Small intestine (tissue), 7 donors: ENCODE measurements around the gene BMAL1. TPM values are rescaled to one million over a fixed set of nuclear protein-coding genes. Genes with fewer than 3 reads are reported as not detected.
A peak's percentile ranks its signal among the peaks of the same experiment; 100 is the strongest.
"Not testable (repeated sequence)": the region's sequence is repeated elsewhere in the genome, so short reads cannot be mapped to it uniquely, and the experiment has no call there.

Source experiments
- DNase-seq, 2 donors: peaks; one replicate each; pipeline versions ENCODE4 v3.0.0 to v3.0.0-alpha.2; 2013
- FAIRE-seq: peaks from 2 replicates; lab custom pipeline; 2012; peaks lifted over from hg19 to GRCh38; lab: Jason Lieb, UNC
- H3K27ac ChIP-seq, 3 donors: one replicate each; pipeline ENCODE4 v1.5.1; 2013; ENCODE audit warnings: low read length in 2 of 3, mild to moderate bottlenecking in 2 of 3, control low read depth in 1 of 3, inconsistent platforms in 1 of 3, low read depth in 1 of 3, moderate library complexity in 1 of 3
- H3K27me3 ChIP-seq, 3 donors: one replicate each; pipeline ENCODE4 v1.6.1; 2013; ENCODE audit warnings: low read length in 3 of 3, inconsistent platforms in 1 of 3; ENCODE audit not compliant: control insufficient read depth in 3 of 3, insufficient read depth in 3 of 3
- H3K36me3 ChIP-seq, 3 donors: one replicate each; pipeline ENCODE4 v1.6.1; 2013; ENCODE audit warnings: low read length in 3 of 3, inconsistent platforms in 1 of 3, low read depth in 1 of 3, mild to moderate bottlenecking in 1 of 3, moderate library complexity in 1 of 3; ENCODE audit not compliant: control insufficient read depth in 3 of 3, insufficient read depth in 2 of 3
- H3K4me1 ChIP-seq, 3 donors: one replicate each; pipeline ENCODE4 v1.6.1; 2013; ENCODE audit warnings: low read length in 2 of 3, inconsistent platforms in 1 of 3, low read depth in 1 of 3, mild to moderate bottlenecking in 1 of 3, moderate library complexity in 1 of 3; ENCODE audit not compliant: control insufficient read depth in 3 of 3, insufficient read depth in 2 of 3
- H3K4me3 ChIP-seq, 3 donors: one replicate each; pipeline ENCODE4 v1.5.1; 2013; ENCODE audit warnings: low read length in 3 of 3, control low read depth in 1 of 3, inconsistent platforms in 1 of 3, low read depth in 1 of 3, mild to moderate bottlenecking in 1 of 3, moderate library complexity in 1 of 3
- H3K9me3 ChIP-seq, 2 donors: one replicate each; pipeline ENCODE4 v1.6.1; 2013; ENCODE audit warnings: low read depth in 1 of 2, low read length in 1 of 2; ENCODE audit not compliant: control insufficient read depth in 2 of 2, insufficient read depth in 1 of 2
- WGBS, 3 donors: extraction: QIAGEN DNeasy Blood & Tissue Kit; methylation state at CpG; one replicate each; pipeline ENCODE4 v1.1.7; 2013; 5-methylcytosine and 5-hydroxymethylcytosine counted together
- polyA plus RNA-seq, 4 donors: library from polyadenylated mRNA; stranded (reverse) in 3 of 4; unstranded in 1 of 4; fragments of 200-250 nt in 3 of 4; fragments of 120-200 nt in 1 of 4; gene quantifications; one replicate each; pipeline versions ENCODE4 v1.2.1 to v1.2.3, GENCODE V29; 2013
- donor health status: healthy with polysubstance abuse.
- donor health status: control.
- donor health status: control.
- donor health status: Bipolar disorder and iron deficiency.
- donor health status: healthy.

BMAL1 gene
- polyA plus RNA-seq, 4 donors = 4.6 to 18.3 (median 10.0) TPM

DNA sequence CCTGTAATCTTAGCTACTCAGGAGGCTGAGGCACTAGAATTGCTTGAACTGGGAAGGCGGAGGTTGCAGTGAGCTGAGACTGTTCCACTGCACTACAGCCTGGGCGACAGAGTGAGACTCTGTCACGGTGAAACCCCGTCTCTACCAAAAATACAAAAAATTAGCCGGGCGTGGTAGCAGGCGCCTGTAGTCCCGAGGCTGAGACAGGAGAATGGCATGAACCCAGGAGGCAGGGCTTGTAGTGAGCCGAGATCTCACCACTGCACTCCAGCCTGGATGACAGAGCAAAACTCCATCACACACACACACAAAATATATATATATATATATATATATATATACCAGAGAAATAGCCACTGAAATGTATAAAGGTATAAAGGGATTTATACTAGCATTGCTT is 19.5 kb upstream of the BMAL1 start:
- not testable (repeated sequence) for H3K4me3 ChIP-seq, H3K36me3 ChIP-seq, FAIRE-seq, H3K27me3 ChIP-seq, DNase-seq, H3K9me3 ChIP-seq, H3K27ac ChIP-seq
- WGBS, 3 donors = 88 to 95% (median 90%) methylated on average over 9 of the region's 9 CpGs
- H3K4me1 ChIP-seq = peaks cover 2 to 10% (median 8%) of the 10 kb centered on the region in 3 donors

DNA sequence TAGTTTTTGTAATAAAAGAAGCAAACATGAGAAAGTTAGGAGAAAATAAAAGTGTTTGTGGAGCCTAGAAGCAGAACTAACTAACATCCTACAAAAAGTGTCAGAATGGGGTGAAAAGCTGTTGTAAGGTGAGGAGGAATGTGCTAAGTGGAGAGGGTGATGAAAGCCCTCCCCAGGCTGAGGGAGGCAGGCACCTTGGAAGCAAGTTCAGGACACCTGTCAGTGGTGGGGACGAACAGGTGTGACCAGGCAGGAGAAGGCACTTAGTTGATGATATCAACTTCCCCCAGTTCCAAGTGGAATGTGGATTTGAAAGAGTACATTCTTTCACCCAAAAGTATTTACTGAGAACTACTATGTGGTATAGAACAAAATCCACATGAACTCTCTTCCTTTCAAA is 18.7 kb upstream of the BMAL1 start:
- H3K4me3 ChIP-seq = no peak overlapping the region
- DNase-seq (no peak), FAIRE-seq (no peak)
- peaks cover 0 to under 1% (median 0%) of the 10 kb centered on the region in 3 donors for H3K27me3 ChIP-seq
- H3K4me1 ChIP-seq = peaks cover 2 to 10% (median 8%) of the 10 kb centered on the region in 3 donors
- H3K9me3 ChIP-seq = no peaks in the 10 kb centered on the region
- whole genome bisulfite sequencing, 3 donors = 10 to 27% (median 26%) methylated on average over 1 of the region's 1 CpG
- no peak overlapping the region for H3K27ac ChIP-seq
- H3K36me3 ChIP-seq = no peaks in the 10 kb centered on the region

DNA sequence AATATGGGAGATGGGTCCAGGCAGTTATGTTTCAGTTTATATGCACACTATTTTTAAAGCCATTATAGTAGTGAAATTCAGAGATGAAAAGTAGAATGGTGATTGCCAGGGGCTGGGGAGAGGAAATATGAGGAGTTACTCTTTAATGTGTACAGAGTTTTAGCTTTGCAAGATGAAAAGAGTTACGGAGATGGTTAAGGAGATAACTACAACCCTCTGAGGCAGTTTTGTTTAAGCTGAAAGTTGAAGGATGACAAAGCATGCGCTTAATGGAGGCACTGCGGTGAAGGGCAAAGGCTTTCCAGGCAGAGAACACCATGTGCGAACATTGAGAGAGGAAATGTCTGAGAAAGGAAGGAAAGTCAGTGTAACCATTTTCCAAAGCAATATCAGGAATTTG is 18.2 kb upstream of the BMAL1 start:
- Histone ChIP-seq H3K27me3 (peaks cover 0 to 6% (median 0%) of the 10 kb centered on the region in 3 donors), H3K36me3 (no peaks in the 10 kb centered on the region), H3K4me1 (peaks cover 2 to 10% (median 8%) of the 10 kb centered on the region in 3 donors), H3K4me3 (no peak overlapping the region), H3K9me3 (no peaks in the 10 kb centered on the region), H3K27ac (no peak overlapping the region)
- DNase-seq = no peak
- WGBS, 3 donors = 18 to 62% (median 45%) methylated on average over 4 of the region's 4 CpGs
- no peak for FAIRE-seq

DNA sequence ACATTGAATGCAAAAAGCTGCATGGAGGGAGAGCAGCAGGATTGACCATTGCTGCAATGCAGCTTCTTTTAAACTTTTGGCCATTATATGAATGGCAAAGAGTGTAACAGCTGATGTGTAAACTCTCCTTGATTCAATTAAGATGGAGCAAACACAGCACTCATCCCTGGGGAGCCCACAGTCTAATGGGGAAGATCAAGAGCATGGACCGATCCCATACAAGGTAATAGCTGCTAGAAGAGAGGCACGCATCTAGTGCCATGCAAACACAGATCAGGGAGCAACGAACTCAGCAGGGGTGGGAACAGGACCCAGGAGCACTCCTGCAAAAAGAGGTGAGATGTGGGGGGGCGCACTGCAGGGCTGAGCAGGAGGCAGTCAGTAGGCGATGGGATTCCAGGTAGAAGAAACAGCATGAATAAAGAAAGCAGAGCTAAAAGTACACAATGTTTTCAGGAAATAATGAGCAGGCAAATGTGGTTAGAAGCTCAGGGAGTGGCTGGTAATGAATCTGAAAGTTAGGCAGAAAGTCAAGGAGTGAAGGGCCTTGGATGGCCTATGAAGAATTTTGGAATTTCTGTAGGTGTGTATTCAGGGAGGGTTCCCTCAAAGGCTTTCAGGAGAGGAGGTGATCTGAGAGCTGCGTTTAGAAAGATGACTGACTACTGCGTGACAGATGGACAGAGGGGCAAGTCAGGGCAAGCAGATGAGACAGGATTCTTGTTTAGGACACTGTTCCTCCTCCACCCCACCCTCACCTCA is 17.2 kb upstream of the BMAL1 start:
- H3K27ac ChIP-seq = peak overlapping the region in 1 of 3 donors; percentile 82
- no peak for FAIRE-seq
- 40 to 62% (median 54%) methylated on average over 7 of the region's 7 CpGs for WGBS, 3 donors
- no peak for DNase-seq
- H3K9me3 ChIP-seq = no peaks in the 10 kb centered on the region
- no peak overlapping the region for H3K4me3 ChIP-seq
- H3K36me3 ChIP-seq = no peaks in the 10 kb centered on the region
- peaks cover 2 to 10% (median 8%) of the 10 kb centered on the region in 3 donors for H3K4me1 ChIP-seq
- H3K27me3 ChIP-seq = peaks cover 0 to 6% (median 2%) of the 10 kb centered on the region in 3 donors

DNA sequence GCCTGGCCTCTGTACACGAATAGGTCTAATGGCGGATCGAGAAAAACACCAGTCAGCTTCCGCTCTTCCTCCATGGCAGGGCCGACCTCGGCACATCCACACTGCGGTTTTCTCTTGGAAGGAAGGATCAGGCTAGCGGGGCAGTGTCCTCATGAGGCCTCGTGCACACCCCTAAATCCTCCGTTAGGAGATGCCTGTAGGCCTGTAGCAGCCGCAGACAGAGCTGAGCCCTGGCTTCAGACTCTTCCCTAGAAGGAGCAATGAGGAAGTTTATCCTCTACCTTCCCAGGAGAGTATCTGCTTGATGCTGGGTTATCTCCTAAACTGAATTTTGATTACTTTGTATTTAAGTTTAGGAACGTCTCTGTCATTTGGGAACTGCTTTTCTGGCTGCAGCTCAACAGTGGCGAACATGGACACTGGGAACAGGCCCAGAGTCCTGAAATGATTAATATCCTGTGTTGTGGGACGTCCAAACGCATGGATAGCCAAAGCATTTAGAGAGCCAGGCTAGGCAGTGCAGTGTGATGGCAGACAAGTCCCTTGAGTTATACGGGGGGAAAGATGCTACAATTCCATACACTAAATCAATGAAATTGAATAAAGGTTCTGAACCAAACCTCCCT is 16.5 kb upstream of the BMAL1 start:
- Histone ChIP-seq H3K27ac (peak overlapping the region in 1 of 3 donors; percentile 82), H3K4me1 (peaks cover 2 to 10% (median 8%) of the 10 kb centered on the region in 3 donors), H3K36me3 (no peaks in the 10 kb centered on the region), H3K9me3 (no peaks in the 10 kb centered on the region), H3K4me3 (no peak overlapping the region), H3K27me3 (peaks cover 0 to 6% (median 2%) of the 10 kb centered on the region in 3 donors)
- FAIRE-seq (no peak), DNase-seq (no peak)
- 67 to 77% (median 76%) methylated on average over 16 of the region's 16 CpGs for WGBS, 3 donors

DNA sequence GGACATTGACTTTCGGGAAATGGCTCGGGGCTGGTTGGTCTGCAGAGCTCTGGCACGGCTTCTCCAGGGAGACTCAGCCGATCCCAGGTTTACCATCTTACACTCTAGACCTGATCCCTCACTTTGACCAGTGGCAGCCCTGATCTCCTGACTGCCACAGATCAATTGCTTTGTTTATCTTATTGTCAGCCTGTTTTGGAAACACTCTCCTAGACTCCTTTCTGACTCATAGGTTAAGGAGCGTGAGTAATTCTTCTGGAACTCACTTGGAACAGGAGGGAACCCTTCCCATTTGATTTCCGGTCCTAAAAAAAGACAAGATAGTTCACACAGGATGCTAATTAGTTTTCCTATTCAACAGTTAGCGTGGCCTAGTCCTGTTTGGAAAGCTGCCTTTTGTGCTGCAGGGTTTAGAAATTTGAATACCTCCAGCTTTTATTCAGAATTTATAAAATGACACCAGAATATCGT is 16.0 kb upstream of the BMAL1 start:
- H3K27me3 ChIP-seq = peaks cover 0 to 6% (median 2%) of the 10 kb centered on the region in 3 donors
- peak overlapping the region in 1 of 3 donors; percentile 82 for H3K27ac ChIP-seq
- H3K4me3 ChIP-seq = no peak overlapping the region
- H3K36me3 ChIP-seq = no peaks in the 10 kb centered on the region
- DNase-seq (peak in 1 of 2 donors; percentile 29), FAIRE-seq (no peak)
- peaks cover 2 to 10% (median 8%) of the 10 kb centered on the region in 3 donors for H3K4me1 ChIP-seq
- no peaks in the 10 kb centered on the region for H3K9me3 ChIP-seq
- WGBS, 3 donors = 54 to 60% (median 59%) methylated on average over 8 of the region's 8 CpGs

DNA sequence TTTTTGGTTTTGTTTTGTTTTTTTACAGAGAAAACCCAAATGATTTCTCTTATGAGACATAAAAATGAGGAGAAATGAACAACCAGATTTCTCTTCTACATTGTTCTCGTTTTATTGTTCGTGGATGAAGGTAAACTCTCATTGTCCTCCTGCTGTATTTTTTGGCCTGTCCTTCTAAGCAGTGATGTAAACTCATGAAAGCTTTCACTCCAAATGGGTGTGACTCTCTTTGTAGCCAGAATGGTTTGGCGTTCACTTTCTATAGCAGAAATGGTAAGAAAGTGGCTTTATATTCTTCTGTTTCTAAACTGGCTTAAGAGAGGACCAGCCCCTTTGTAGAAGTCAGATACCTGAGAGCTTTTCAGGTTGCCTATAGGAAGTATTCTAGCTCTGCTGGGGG is 15.5 kb upstream of the BMAL1 start:
- Histone ChIP-seq H3K36me3 (no peaks in the 10 kb centered on the region), H3K27ac (peak overlapping the region in 1 of 3 donors; percentile 42), H3K9me3 (no peaks in the 10 kb centered on the region), H3K27me3 (peaks cover 0 to 6% (median 2%) of the 10 kb centered on the region in 3 donors), H3K4me1 (peaks cover 2 to 10% (median 8%) of the 10 kb centered on the region in 3 donors), H3K4me3 (no peak overlapping the region)
- DNase-seq = no peak
- FAIRE-seq = no peak
- WGBS, 3 donors = 65 to 81% (median 68%) methylated on average over 3 of the region's 3 CpGs

DNA sequence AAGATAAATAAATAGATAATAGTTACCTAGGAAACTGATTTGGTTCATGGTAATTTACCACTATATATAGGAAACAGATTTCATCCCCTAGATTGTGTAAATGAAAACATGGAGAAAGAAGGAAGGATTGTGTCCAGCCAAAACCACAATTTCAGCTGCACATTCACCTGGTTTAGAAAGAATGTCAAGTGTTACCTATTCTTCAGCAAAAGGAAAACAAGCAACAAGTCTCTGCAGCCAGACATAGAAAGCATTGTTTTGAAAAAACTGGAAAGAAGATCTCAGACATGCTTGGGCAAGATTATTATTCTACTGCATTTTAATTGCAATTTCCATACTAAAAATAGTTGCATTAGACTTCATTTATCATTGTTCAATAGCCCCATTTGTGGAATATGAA is 8.8 kb upstream of the BMAL1 start:
- FAIRE-seq = no peak
- H3K27ac ChIP-seq = no peak overlapping the region
- DNase-seq = no peak
- no peaks in the 10 kb centered on the region for H3K36me3 ChIP-seq
- peaks cover 0 to 12% (median 3%) of the 10 kb centered on the region in 3 donors for H3K27me3 ChIP-seq
- H3K4me3 ChIP-seq = no peak overlapping the region
- no peaks in the 10 kb centered on the region for H3K9me3 ChIP-seq
- peaks cover 0 to 7% (median 0%) of the 10 kb centered on the region in 3 donors for H3K4me1 ChIP-seq
